CD4-positive, alpha-beta T cell treated with Interleukin-17A for 1 hour (primary cell): Measurements from ENCODE around the gene ADARB1.

Experiments used
- DNase-seq: peaks from one replicate; pipeline ENCODE4 v3.0.0-alpha.2; 2020

The ADARB1 gene

GRCh38 chr21:45154511-45155508 lies 80.4 kb downstream of the ADARB1 start:
- peak; percentile 58 for DNase-seq

GRCh38 chr21:45155910-45156309 lies 81.5 kb downstream of the ADARB1 start:
- DNase-seq: no peak

- no peak for DNase-seq
These were observed 82.1 kb downstream of the ADARB1 start for GRCh38 chr21:45156459-45156858.

- no peak for DNase-seq
These were observed 83.6 kb downstream of the ADARB1 start for GRCh38 chr21:45157932-45158331.

GRCh38 chr21:45158491-45159423 lies 84.4 kb downstream of the ADARB1 start:
- no peak for DNase-seq

- DNase-seq: no peak
These were observed 85.8 kb downstream of the ADARB1 start for GRCh38 chr21:45160198-45160597.

- no peak for DNase-seq
These were observed 86.9 kb downstream of the ADARB1 start for GRCh38 chr21:45161038-45161945.

- DNase-seq: no peak
These were observed 87.7 kb downstream of the ADARB1 start for GRCh38 chr21:45162115-45162514.

GRCh38 chr21:45162809-45163208 lies 88.4 kb downstream of the ADARB1 start:
- no peak for DNase-seq

- DNase-seq: no peak
These were observed 89.2 kb downstream of the ADARB1 start for GRCh38 chr21:45163413-45164123.

GRCh38 chr21:45164124-45164511 lies 89.7 kb downstream of the ADARB1 start:
- no peak for DNase-seq

- DNase-seq: no peak
These were observed 90.5 kb downstream of the ADARB1 start for GRCh38 chr21:45164838-45165237.

- no peak for DNase-seq
These were observed 92.6 kb downstream of the ADARB1 start for GRCh38 chr21:45166931-45167330.

- no peak for DNase-seq
These were observed 93.4 kb downstream of the ADARB1 start for GRCh38 chr21:45167796-45168222.

- DNase-seq: no peak
These were observed 94.1 kb downstream of the ADARB1 start for GRCh38 chr21:45168522-45168921.

- DNase-seq: no peak
These were observed 94.6 kb downstream of the ADARB1 start for GRCh38 chr21:45169001-45169400.

- DNase-seq: no peak
These were observed 95.3 kb downstream of the ADARB1 start for GRCh38 chr21:45169682-45170081.

- no peak for DNase-seq
These were observed 96.6 kb downstream of the ADARB1 start for GRCh38 chr21:45170987-45171386.

GRCh38 chr21:45172420-45172819 lies 98.0 kb downstream of the ADARB1 start:
- DNase-seq: no peak

GRCh38 chr21:45175326-45176095 lies 101.1 kb downstream of the ADARB1 start:
- DNase-seq: no peak

- no peak for DNase-seq
These were observed 101.8 kb downstream of the ADARB1 start for GRCh38 chr21:45176141-45176540.
